CD8-positive, alpha-beta memory T cell (primary cell): Measurements from ENCODE around the gene CES3. TPM values are rescaled to one million over a fixed set of nuclear protein-coding genes. Genes with fewer than 3 reads are reported as not detected.

ENCODE experiments used
- CTCF ChIA-PET: fragments of 350-600 bp; sonication (Branson Sonifier 250); formaldehyde crosslinking; loops from one replicate; lab custom pipeline; 2021; ENCODE audit warnings: antibody characterized with exemption; lab: Charles Lee
- POLR2A ChIA-PET: fragments of 350-600 bp; sonication (Branson Sonifier 250); formaldehyde crosslinking; loops from one replicate; lab custom pipeline; 2021; ENCODE audit warnings: antibody characterized with exemption; lab: Charles Lee
- DNase-seq, 5 donors: peaks; one replicate each; pipeline versions ENCODE4 v3.0.0 to v3.0.0-alpha.2; 2020 to 2022; ENCODE audit warnings: mixed read lengths in 1 of 5
- H3K27ac ChIP-seq: one replicate; pipeline ENCODE4 v1.7.0; 2013; ENCODE audit warnings: low read depth, mild to moderate bottlenecking, low read length, moderate library complexity
- H3K27me3 ChIP-seq: 2 replicates; pipeline ENCODE4 v1.7.0; 2013; ENCODE audit warnings: low read length, mild to moderate bottlenecking; ENCODE audit not compliant: insufficient read depth, poor library complexity, severe bottlenecking
- H3K36me3 ChIP-seq: 2 replicates; pipeline ENCODE4 v1.7.0; 2013; ENCODE audit warnings: mild to moderate bottlenecking, low read length, moderate library complexity; ENCODE audit not compliant: insufficient read depth
- H3K4me1 ChIP-seq: 2 replicates; pipeline ENCODE4 v1.7.0; 2013; ENCODE audit warnings: mild to moderate bottlenecking, low read length, moderate library complexity; ENCODE audit not compliant: insufficient read depth
- H3K4me3 ChIP-seq: 2 replicates; pipeline ENCODE4 v1.7.0; 2013; ENCODE audit warnings: mild to moderate bottlenecking, low read length
- H3K9me3 ChIP-seq: 2 replicates; pipeline ENCODE4 v1.7.0; 2013; ENCODE audit warnings: mild to moderate bottlenecking, low read length
- H3K27ac Mint-ChIP-seq, 8 donors: one replicate each; pipeline ENCODE4 v1.8.0; 2020 to 2021; ENCODE audit warnings: mixed read lengths in 8 of 8, mild to moderate bottlenecking in 6 of 8, inconsistent platforms in 3 of 8, moderate library complexity in 3 of 8
- H3K27me3 Mint-ChIP-seq, 2 donors: one replicate each; pipeline ENCODE4 v1.8.0; 2020 to 2021; ENCODE audit warnings: mixed read lengths in 2 of 2, mild to moderate bottlenecking in 1 of 2, moderate library complexity in 1 of 2
- H3K36me3 Mint-ChIP-seq, 3 donors: one replicate each; pipeline ENCODE4 v1.8.0; 2020 to 2021; ENCODE audit warnings: mixed read lengths in 3 of 3, inconsistent platforms in 1 of 3, mild to moderate bottlenecking in 1 of 3
- H3K4me1 Mint-ChIP-seq, 3 donors: one replicate each; pipeline ENCODE4 v1.8.0; 2020 to 2021; ENCODE audit warnings: mixed read lengths in 3 of 3, inconsistent platforms in 1 of 3, mild to moderate bottlenecking in 1 of 3
- H3K4me3 Mint-ChIP-seq, 7 donors: one replicate each; pipeline ENCODE4 v1.8.0; 2020 to 2021; ENCODE audit warnings: mixed read lengths in 7 of 7, mild to moderate bottlenecking in 6 of 7, moderate library complexity in 4 of 7, inconsistent platforms in 2 of 7
- H3K9me3 Mint-ChIP-seq, 5 donors: one replicate each; pipeline ENCODE4 v1.8.0; 2020 to 2022; ENCODE audit warnings: mixed read lengths in 5 of 5, mild to moderate bottlenecking in 3 of 5, moderate library complexity in 2 of 5, inconsistent platforms in 1 of 5
- polyA plus RNA-seq: library from polyadenylated mRNA; unstranded; fragments of 300-500 nt; fragmentation: Illumina TruSeq; gene quantifications from one replicate; pipeline ENCODE4 v1.2.3, GENCODE V29; 2021
- total RNA-seq, 2 experiments: library from RNA; stranded (reverse); gene quantifications; one replicate each; pipeline ENCODE4 v1.2.3, GENCODE V29; 2021

The CES3 gene, protein sequence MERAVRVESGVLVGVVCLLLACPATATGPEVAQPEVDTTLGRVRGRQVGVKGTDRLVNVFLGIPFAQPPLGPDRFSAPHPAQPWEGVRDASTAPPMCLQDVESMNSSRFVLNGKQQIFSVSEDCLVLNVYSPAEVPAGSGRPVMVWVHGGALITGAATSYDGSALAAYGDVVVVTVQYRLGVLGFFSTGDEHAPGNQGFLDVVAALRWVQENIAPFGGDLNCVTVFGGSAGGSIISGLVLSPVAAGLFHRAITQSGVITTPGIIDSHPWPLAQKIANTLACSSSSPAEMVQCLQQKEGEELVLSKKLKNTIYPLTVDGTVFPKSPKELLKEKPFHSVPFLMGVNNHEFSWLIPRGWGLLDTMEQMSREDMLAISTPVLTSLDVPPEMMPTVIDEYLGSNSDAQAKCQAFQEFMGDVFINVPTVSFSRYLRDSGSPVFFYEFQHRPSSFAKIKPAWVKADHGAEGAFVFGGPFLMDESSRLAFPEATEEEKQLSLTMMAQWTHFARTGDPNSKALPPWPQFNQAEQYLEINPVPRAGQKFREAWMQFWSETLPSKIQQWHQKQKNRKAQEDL
- under 1 TPM; 0.16 to 0.24 TPM for total RNA-seq
- polyA plus RNA-seq: not detected

- Histone ChIP-seq H3K9me3 (no peaks in the 10 kb centered on the region), H3K27ac (peak within 1 kb of the TSS; percentile 24), H3K4me1 (no peaks in the 10 kb centered on the region), H3K4me3 (no peak within 1 kb of the TSS), H3K36me3 (no peaks in the 10 kb centered on the region), H3K27me3 (no peaks in the 10 kb centered on the region)
- DNase-seq: peak; percentile 18 to 56 (median 21)
- Mint-ChIP-seq H3K4me3 (no peak within 1 kb of the TSS), H3K9me3 (no peaks in the 10 kb centered on the region), H3K27me3 (peaks cover 7 to 14% of the 10 kb centered on the region in 2 donors), H3K27ac (peak within 1 kb of the TSS in 2 of 8 donors; percentile 3 to 47), H3K4me1 (peaks cover 0 to 6% (median 2%) of the 10 kb centered on the region in 3 donors), H3K36me3 (no peaks in the 10 kb centered on the region)
- POLR2A ChIA-PET: no interaction called here
- CTCF ChIA-PET: interaction anchor here (0.6 to 1.2 kb wide), 5 partner anchors 9 to 298 kb away, joined by 3 to 6 read pairs (median 5); no protein-coding TSS in a partner anchor
Measured at GRCh38 chr16:66961065-66961744, at the start of gene CES3. Gene CES3 (plus strand): TSS chr16:66961266. CDS start chr16:66961308, 42 bp downstream.

- Histone ChIP-seq H3K9me3 (no peaks in the 10 kb centered on the region), H3K4me3 (no peak overlapping the region), H3K4me1 (no peaks in the 10 kb centered on the region), H3K27ac (no peak overlapping the region), H3K27me3 (no peaks in the 10 kb centered on the region), H3K36me3 (no peaks in the 10 kb centered on the region)
- no peak overlapping the region for H3K4me3 Mint-ChIP-seq
- H3K27ac Mint-ChIP-seq: no peak overlapping the region
- ChIA-PET CTCF (no interaction called here), POLR2A (no interaction called here)
- DNase-seq: no peak
- H3K9me3 Mint-ChIP-seq: no peaks in the 10 kb centered on the region
- H3K36me3 Mint-ChIP-seq: no peaks in the 10 kb centered on the region
- no peaks in the 10 kb centered on the region for H3K4me1 Mint-ChIP-seq
- peaks cover 0 to 1% of the 10 kb centered on the region in 2 donors for H3K27me3 Mint-ChIP-seq
Measured at GRCh38 chr16:66911801-66912200, 49.3 kb upstream of the CES3 start.

DNA sequence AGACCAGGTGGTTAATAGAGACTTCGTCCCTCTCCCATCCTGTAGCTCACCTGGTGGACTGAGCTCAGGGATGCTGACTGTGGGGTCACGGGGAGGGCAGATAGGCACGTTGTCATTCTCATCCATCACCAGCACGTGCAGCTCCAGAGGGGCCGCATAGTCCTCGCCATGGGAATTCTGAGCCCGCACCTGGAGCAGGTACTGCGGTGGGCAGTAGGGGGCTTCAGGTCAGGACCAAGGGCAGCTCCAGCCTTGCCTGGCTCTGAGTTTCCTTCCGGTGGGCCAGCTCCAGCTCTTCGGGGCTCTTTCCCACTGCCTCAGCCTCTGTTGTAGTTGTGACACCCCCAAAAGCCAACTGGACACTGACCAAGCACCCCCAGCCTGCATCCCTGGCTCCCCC, 48.0 kb upstream of the CES3 start:
- no peaks in the 10 kb centered on the region for H3K27me3 ChIP-seq
- DNase-seq: no peak
- ChIA-PET POLR2A (no interaction called here), CTCF (no interaction called here)
- H3K4me1 ChIP-seq: no peaks in the 10 kb centered on the region
- H3K36me3 ChIP-seq: no peaks in the 10 kb centered on the region
- H3K36me3 Mint-ChIP-seq: no peaks in the 10 kb centered on the region
- H3K9me3 ChIP-seq: no peaks in the 10 kb centered on the region
- H3K27ac Mint-ChIP-seq: no peak overlapping the region
- no peak overlapping the region for H3K27ac ChIP-seq
- H3K9me3 Mint-ChIP-seq: no peaks in the 10 kb centered on the region
- no peak overlapping the region for H3K4me3 Mint-ChIP-seq
- no peaks in the 10 kb centered on the region for H3K4me1 Mint-ChIP-seq
- no peak overlapping the region for H3K4me3 ChIP-seq
- H3K27me3 Mint-ChIP-seq: peaks cover 0 to 1% of the 10 kb centered on the region in 2 donors

GRCh38 chr16:66913711-66914110, 47.4 kb upstream of the CES3 start:
- no peak for DNase-seq
- Histone ChIP-seq H3K4me1 (no peaks in the 10 kb centered on the region), H3K27ac (no peak overlapping the region), H3K4me3 (no peak overlapping the region), H3K27me3 (no peaks in the 10 kb centered on the region), H3K9me3 (no peaks in the 10 kb centered on the region), H3K36me3 (no peaks in the 10 kb centered on the region)
- ChIA-PET POLR2A (no interaction called here), CTCF (no interaction called here)
- H3K4me1 Mint-ChIP-seq: no peaks in the 10 kb centered on the region
- peaks cover 0 to 1% of the 10 kb centered on the region in 2 donors for H3K27me3 Mint-ChIP-seq
- no peaks in the 10 kb centered on the region for H3K36me3 Mint-ChIP-seq
- H3K9me3 Mint-ChIP-seq: no peaks in the 10 kb centered on the region
- H3K4me3 Mint-ChIP-seq: no peak overlapping the region
- no peak overlapping the region for H3K27ac Mint-ChIP-seq

GRCh38 chr16:66914541-66914940, 46.5 kb upstream of the CES3 start:
- Mint-ChIP-seq H3K4me3 (no peak overlapping the region), H3K36me3 (no peaks in the 10 kb centered on the region), H3K9me3 (no peaks in the 10 kb centered on the region), H3K27ac (peak overlapping the region in 2 of 8 donors; percentile 13 to 70), H3K4me1 (no peaks in the 10 kb centered on the region), H3K27me3 (peaks cover 0 to 1% of the 10 kb centered on the region in 2 donors)
- H3K4me3 ChIP-seq: no peak overlapping the region
- ChIA-PET POLR2A (no interaction called here), CTCF (no interaction called here)
- H3K36me3 ChIP-seq: no peaks in the 10 kb centered on the region
- H3K4me1 ChIP-seq: no peaks in the 10 kb centered on the region
- no peaks in the 10 kb centered on the region for H3K27me3 ChIP-seq
- H3K27ac ChIP-seq: no peak overlapping the region
- H3K9me3 ChIP-seq: no peaks in the 10 kb centered on the region
- no peak for DNase-seq

- Mint-ChIP-seq H3K4me3 (no peak overlapping the region), H3K9me3 (no peaks in the 10 kb centered on the region), H3K27ac (no peak overlapping the region), H3K27me3 (peaks cover 1 to 2% of the 10 kb centered on the region in 2 donors), H3K4me1 (no peaks in the 10 kb centered on the region), H3K36me3 (no peaks in the 10 kb centered on the region)
- Histone ChIP-seq H3K36me3 (no peaks in the 10 kb centered on the region), H3K27me3 (no peaks in the 10 kb centered on the region), H3K4me3 (no peak overlapping the region), H3K9me3 (no peaks in the 10 kb centered on the region), H3K27ac (no peak overlapping the region), H3K4me1 (no peaks in the 10 kb centered on the region)
- DNase-seq: no peak
- CTCF ChIA-PET: no interaction called here
- POLR2A ChIA-PET: no interaction called here
Measured at GRCh38 chr16:66915041-66915440, 46.0 kb upstream of the CES3 start.

- Mint-ChIP-seq H3K27ac (no peak overlapping the region), H3K4me1 (no peaks in the 10 kb centered on the region), H3K27me3 (peaks cover 0 to 12% of the 10 kb centered on the region in 2 donors), H3K9me3 (no peaks in the 10 kb centered on the region), H3K36me3 (no peaks in the 10 kb centered on the region), H3K4me3 (no peak overlapping the region)
- ChIA-PET CTCF (no interaction called here), POLR2A (no interaction called here)
- no peak for DNase-seq
- H3K9me3 ChIP-seq: no peaks in the 10 kb centered on the region
- H3K27ac ChIP-seq: no peak overlapping the region
- H3K27me3 ChIP-seq: no peaks in the 10 kb centered on the region
- no peaks in the 10 kb centered on the region for H3K36me3 ChIP-seq
- no peak overlapping the region for H3K4me3 ChIP-seq
- no peaks in the 10 kb centered on the region for H3K4me1 ChIP-seq
Measured at GRCh38 chr16:66916518-66916917, 44.5 kb upstream of the CES3 start.

DNA sequence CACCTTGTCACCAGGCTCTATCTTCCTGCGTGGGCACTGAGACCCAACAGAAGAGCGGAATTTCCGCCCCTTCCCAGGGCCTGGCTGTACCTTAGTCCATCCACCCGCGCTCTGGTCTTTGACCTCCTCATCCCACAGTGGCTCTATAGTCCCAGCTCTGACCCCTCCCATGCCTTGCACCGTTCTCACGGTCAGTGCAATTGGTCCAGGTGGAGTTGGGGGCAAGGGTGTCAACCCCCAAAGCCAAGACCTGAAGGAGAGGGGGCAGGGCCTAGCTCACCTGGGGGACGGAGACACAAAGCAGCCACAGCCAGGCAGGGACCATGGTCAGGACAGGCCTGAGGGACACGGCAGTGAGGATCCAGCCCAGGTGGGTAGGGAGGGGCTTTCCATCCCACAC, 43.3 kb upstream of the CES3 start:
- Histone ChIP-seq H3K36me3 (no peaks in the 10 kb centered on the region), H3K27me3 (no peaks in the 10 kb centered on the region), H3K4me1 (no peaks in the 10 kb centered on the region), H3K4me3 (no peak overlapping the region), H3K27ac (no peak overlapping the region), H3K9me3 (no peaks in the 10 kb centered on the region)
- POLR2A ChIA-PET: no interaction called here
- H3K9me3 Mint-ChIP-seq: no peaks in the 10 kb centered on the region
- H3K36me3 Mint-ChIP-seq: no peaks in the 10 kb centered on the region
- peaks cover 2 to 13% of the 10 kb centered on the region in 2 donors for H3K27me3 Mint-ChIP-seq
- H3K4me1 Mint-ChIP-seq: no peaks in the 10 kb centered on the region
- no peak overlapping the region for H3K4me3 Mint-ChIP-seq
- no peak for DNase-seq
- CTCF ChIA-PET: no interaction called here
- no peak overlapping the region for H3K27ac Mint-ChIP-seq
